NCI-H187 (cell line): Measurements from ENCODE around the gene KRT84.

ENCODE experiments used
- DNase-seq, 2 experiments: peaks; one replicate each; lab custom pipeline; 2025; lab: John Stamatoyannopoulos, UW

Gene KRT84

GRCh38 chr12:52385226-52385702 lies at the start of gene KRT84:
KRT84 (minus strand) TSS chr12:52385652; CDS start chr12:52385585, 67 bp downstream.
- DNase-seq: no peak

GRCh38 chr12:52434760-52435530 lies 49.5 kb upstream of the KRT84 start:
- DNase-seq: no peak

GRCh38 chr12:52434081-52434733 lies 48.8 kb upstream of the KRT84 start, which contains the start of gene KRT75:
KRT75 (minus strand) TSS chr12:52434371; CDS start chr12:52434304, 67 bp downstream.
- DNase-seq: peak in 1 of 2 experiments; percentile 13

- no peak for DNase-seq
Measured at GRCh38 chr12:52433501-52434080, 48.1 kb upstream of the KRT84 start.

- no peak for DNase-seq
Measured at GRCh38 chr12:52432559-52433207, 47.2 kb upstream of the KRT84 start.

- DNase-seq: no peak
Measured at GRCh38 chr12:52428121-52428520, 42.7 kb upstream of the KRT84 start.

- DNase-seq: no peak
Measured at GRCh38 chr12:52427083-52427482, 41.6 kb upstream of the KRT84 start.

- DNase-seq: no peak
Measured at GRCh38 chr12:52426034-52426433, 40.6 kb upstream of the KRT84 start.

GRCh38 chr12:52425466-52425865 lies 40.0 kb upstream of the KRT84 start:
- DNase-seq: no peak

- peak in 1 of 2 experiments; percentile 67 for DNase-seq
Measured at GRCh38 chr12:52423661-52424500, 38.4 kb upstream of the KRT84 start.

GRCh38 chr12:52423035-52423434 lies 37.6 kb upstream of the KRT84 start:
- no peak for DNase-seq

GRCh38 chr12:52419656-52420055 lies 34.2 kb upstream of the KRT84 start:
- DNase-seq: no peak

- DNase-seq: no peak
Measured at GRCh38 chr12:52418576-52419110, 33.2 kb upstream of the KRT84 start.

GRCh38 chr12:52417740-52418139 lies 32.3 kb upstream of the KRT84 start:
- no peak for DNase-seq

- no peak for DNase-seq
Measured at GRCh38 chr12:52416795-52417194, 31.3 kb upstream of the KRT84 start.

GRCh38 chr12:52415870-52416750 lies 30.7 kb upstream of the KRT84 start:
- no peak for DNase-seq

- DNase-seq: no peak
Measured at GRCh38 chr12:52414936-52415335, 29.5 kb upstream of the KRT84 start.

GRCh38 chr12:52413782-52414345 lies 28.4 kb upstream of the KRT84 start:
- DNase-seq: no peak

- DNase-seq: no peak
Measured at GRCh38 chr12:52413202-52413601, 27.8 kb upstream of the KRT84 start.

- no peak for DNase-seq
Measured at GRCh38 chr12:52411815-52412214, 26.4 kb upstream of the KRT84 start.
